Tibial nerve (tissue), 3 donors: ENCODE measurements around the gene ARAP1.

Experiments
- POLR2A ChIP-seq, 2 donors: fragments of 450-650 bp; IDR thresholded peaks; one replicate each; pipeline ENCODE4 v1.6.1; 2017; ENCODE audit warnings: antibody characterized with exemption in 2 of 2, mild to moderate bottlenecking in 2 of 2, moderate library complexity in 2 of 2
- TF ChIP-seq, protein P1 (sequence below), 5 experiments: fragments of 200-600 bp in 3 of 5; fragments of 450-650 bp in 2 of 5; sonication (generic) in 3 of 5; IDR thresholded peaks; one replicate each; pipeline ENCODE4 v1.5.1; 2016 to 2019; ENCODE audit warnings: antibody characterized with exemption in 5 of 5, mild to moderate bottlenecking in 3 of 5, moderate library complexity in 2 of 5

DNA sequence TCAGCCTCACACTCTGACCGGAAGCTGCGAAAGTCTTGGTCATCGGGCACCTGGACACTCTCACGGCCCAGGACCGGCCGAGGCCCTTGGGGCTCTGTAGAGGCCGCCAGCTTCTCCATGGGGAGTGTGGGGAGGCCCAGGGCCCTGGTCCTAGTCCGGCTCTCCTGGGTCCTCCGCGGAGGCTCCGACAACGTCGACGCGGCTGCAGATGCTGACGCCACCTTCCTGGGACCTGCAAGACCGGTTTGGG is 28.8 kb upstream of the ARAP1 start:
- TF ChIP-seq, protein P1, sequence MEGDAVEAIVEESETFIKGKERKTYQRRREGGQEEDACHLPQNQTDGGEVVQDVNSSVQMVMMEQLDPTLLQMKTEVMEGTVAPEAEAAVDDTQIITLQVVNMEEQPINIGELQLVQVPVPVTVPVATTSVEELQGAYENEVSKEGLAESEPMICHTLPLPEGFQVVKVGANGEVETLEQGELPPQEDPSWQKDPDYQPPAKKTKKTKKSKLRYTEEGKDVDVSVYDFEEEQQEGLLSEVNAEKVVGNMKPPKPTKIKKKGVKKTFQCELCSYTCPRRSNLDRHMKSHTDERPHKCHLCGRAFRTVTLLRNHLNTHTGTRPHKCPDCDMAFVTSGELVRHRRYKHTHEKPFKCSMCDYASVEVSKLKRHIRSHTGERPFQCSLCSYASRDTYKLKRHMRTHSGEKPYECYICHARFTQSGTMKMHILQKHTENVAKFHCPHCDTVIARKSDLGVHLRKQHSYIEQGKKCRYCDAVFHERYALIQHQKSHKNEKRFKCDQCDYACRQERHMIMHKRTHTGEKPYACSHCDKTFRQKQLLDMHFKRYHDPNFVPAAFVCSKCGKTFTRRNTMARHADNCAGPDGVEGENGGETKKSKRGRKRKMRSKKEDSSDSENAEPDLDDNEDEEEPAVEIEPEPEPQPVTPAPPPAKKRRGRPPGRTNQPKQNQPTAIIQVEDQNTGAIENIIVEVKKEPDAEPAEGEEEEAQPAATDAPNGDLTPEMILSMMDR (IDR thresholded peaks at IDR 0.05): no peak
- no peak for TF ChIP-seq POLR2A (IDR thresholded peaks at IDR 0.05)
